ENCODE data around the gene APBA2. TPM values are rescaled to one million over a fixed set of nuclear protein-coding genes. Genes with fewer than 3 reads are reported as not detected.

The APBA2 gene
- total RNA-seq, 6 donors from 2014 or later = 3.2 to 7.9 (median 6.0) TPM

DNA sequence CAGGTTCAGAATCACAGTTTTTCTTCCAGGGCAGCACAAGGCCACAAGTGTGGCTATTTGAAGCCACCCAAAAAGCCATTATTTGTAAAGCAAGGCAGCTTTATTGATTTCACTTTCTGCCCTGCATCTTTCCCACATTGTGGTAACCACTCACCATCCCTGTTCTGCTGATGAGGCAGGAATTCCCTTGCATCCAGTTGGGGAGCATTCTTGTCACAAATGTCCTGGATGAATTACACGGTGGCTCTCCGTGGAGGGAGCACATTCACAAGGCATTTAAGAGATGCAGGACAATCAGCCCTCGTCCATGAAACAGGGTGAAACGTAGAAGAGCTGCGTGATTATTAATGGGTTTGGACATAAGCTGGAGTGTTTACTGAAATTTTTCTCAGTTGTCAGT lies 111.2 kb downstream of the APBA2 start:
- TF ChIP-seq POLR2A (IDR thresholded peaks at IDR 0.05) (no peak), EP300 (IDR thresholded peaks at IDR 0.05) (no peak), POLR2AphosphoS5 (IDR thresholded peaks at IDR 0.05) (no peak)
- TF ChIP-seq, protein P1, sequence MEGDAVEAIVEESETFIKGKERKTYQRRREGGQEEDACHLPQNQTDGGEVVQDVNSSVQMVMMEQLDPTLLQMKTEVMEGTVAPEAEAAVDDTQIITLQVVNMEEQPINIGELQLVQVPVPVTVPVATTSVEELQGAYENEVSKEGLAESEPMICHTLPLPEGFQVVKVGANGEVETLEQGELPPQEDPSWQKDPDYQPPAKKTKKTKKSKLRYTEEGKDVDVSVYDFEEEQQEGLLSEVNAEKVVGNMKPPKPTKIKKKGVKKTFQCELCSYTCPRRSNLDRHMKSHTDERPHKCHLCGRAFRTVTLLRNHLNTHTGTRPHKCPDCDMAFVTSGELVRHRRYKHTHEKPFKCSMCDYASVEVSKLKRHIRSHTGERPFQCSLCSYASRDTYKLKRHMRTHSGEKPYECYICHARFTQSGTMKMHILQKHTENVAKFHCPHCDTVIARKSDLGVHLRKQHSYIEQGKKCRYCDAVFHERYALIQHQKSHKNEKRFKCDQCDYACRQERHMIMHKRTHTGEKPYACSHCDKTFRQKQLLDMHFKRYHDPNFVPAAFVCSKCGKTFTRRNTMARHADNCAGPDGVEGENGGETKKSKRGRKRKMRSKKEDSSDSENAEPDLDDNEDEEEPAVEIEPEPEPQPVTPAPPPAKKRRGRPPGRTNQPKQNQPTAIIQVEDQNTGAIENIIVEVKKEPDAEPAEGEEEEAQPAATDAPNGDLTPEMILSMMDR (IDR thresholded peaks at IDR 0.05) = no peak
- no peak overlapping the region for H3K27ac ChIP-seq
- H3K4me3 ChIP-seq = no peak overlapping the region
- no peaks in the 10 kb centered on the region for H3K36me3 ChIP-seq
- ATAC-seq (ENCODE audit: low FRiP score in 2 of 2) = no peak
- 80 to 83% methylated on average over 5 of the region's 5 CpGs for WGBS, 2 donors
- H3K9me3 ChIP-seq = no peaks in the 10 kb centered on the region
- no peaks in the 10 kb centered on the region for H3K4me1 ChIP-seq
- no peak for DNase-seq
- H3K27me3 ChIP-seq = no peaks in the 10 kb centered on the region

DNA sequence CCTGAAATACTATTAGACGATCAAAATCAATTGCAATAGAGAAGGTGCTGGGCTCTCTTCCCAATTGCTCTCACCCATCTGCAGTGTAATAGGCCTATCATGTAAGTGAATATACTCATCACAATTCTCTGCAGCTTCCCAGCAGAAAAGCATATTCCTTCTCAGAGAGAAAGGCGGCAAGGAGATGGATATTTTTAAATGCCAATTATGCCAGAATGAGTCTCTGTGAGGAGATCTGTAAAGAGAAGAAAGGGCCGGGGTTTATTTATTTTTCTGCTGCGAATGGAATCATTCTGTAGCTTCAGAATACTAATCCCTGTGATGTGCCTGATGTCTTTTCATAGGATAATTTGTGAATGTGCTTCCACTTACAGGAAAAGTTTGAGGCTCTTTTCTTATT lies 112.0 kb downstream of the APBA2 start:
- Histone ChIP-seq H3K4me3 (no peak overlapping the region), H3K4me1 (no peaks in the 10 kb centered on the region), H3K9me3 (no peaks in the 10 kb centered on the region), H3K27me3 (no peaks in the 10 kb centered on the region), H3K36me3 (no peaks in the 10 kb centered on the region), H3K27ac (no peak overlapping the region)
- no peak for DNase-seq
- TF ChIP-seq POLR2AphosphoS5 (IDR thresholded peaks at IDR 0.05) = no peak
- ATAC-seq (ENCODE audit: low FRiP score in 2 of 2) = no peak
- 95 to 96% methylated on average over 4 of the region's 4 CpGs for WGBS, 2 donors

DNA sequence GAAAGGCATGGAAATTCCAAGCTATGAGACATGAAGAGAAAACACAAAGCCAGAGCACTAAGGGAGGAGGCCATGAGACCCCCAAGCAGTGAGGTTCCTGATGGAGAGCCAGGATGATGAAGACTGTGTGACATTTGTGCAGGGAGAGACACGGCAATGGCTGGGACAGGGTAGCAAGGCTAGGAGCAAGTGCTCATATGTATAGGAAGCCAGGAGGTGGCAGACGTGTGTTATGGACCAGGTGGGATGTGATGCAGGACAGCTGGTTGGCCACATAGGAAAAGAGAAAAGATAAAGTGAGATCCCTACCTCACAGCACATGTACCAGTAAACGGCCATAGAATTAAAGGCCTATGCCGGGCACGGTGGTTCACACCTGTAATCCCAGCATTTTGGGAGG lies 112.7 kb downstream of the APBA2 start:
- no peaks in the 10 kb centered on the region for H3K36me3 ChIP-seq
- no peaks in the 10 kb centered on the region for H3K4me1 ChIP-seq
- H3K9me3 ChIP-seq = no peaks in the 10 kb centered on the region
- DNase-seq (no peak), ATAC-seq (ENCODE audit: low FRiP score in 2 of 2) (no peak)
- no peaks in the 10 kb centered on the region for H3K27me3 ChIP-seq
- no peak overlapping the region for H3K4me3 ChIP-seq
- 86 to 95% methylated on average over 5 of the region's 5 CpGs for WGBS, 2 donors
- H3K27ac ChIP-seq = no peak overlapping the region
- TF ChIP-seq POLR2A (IDR thresholded peaks at IDR 0.05) (no peak), EP300 (IDR thresholded peaks at IDR 0.05) (no peak), POLR2AphosphoS5 (IDR thresholded peaks at IDR 0.05) (no peak)
- TF ChIP-seq, protein P1 (IDR thresholded peaks at IDR 0.05) = no peak

DNA sequence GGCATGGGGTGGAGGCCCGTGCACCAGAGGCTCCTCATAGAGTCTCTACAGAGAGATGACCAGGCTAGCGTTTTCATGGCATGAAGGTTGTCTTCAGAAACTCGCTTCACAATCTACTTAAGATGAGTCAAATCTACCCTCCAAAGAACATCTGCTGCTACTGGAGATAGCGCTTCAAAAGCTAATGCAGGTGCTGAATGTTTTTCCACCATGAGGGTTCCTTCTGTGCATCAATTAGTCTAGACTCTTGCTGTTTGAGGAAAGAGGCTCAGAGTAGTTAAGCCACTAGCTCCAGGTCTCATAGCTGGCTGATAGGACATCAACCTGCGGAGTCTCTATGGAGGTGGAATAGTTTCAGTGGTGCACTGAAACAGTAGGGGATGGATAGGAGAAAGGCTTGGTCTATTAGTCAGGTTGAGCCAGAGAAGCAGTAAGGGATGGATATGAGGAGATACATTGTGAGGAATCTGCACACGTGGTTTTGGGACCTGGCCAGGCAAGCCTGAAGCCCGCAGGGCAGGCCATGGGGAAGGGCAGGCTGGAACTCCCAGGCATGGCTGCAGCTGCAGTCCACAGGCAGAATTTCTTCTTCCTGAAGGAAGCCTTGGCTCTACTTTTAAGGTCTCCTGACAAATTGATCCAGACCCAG lies 117.5 kb downstream of the APBA2 start:
- TF ChIP-seq POLR2A (IDR thresholded peaks at IDR 0.05) (no peak), EP300 (IDR thresholded peaks at IDR 0.05) (no peak), POLR2AphosphoS5 (IDR thresholded peaks at IDR 0.05) (no peak)
- TF ChIP-seq, protein P1 (IDR thresholded peaks at IDR 0.05) = no peak
- Histone ChIP-seq H3K4me1 (no peaks in the 10 kb centered on the region), H3K27ac (no peak overlapping the region), H3K36me3 (no peaks in the 10 kb centered on the region), H3K9me3 (no peaks in the 10 kb centered on the region), H3K4me3 (no peak overlapping the region), H3K27me3 (no peaks in the 10 kb centered on the region)
- no peak for DNase-seq
- WGBS, 2 donors = 87 to 89% methylated on average over 7 of the region's 7 CpGs
- ATAC-seq (ENCODE audit: low FRiP score in 2 of 2) = no peak

DNA sequence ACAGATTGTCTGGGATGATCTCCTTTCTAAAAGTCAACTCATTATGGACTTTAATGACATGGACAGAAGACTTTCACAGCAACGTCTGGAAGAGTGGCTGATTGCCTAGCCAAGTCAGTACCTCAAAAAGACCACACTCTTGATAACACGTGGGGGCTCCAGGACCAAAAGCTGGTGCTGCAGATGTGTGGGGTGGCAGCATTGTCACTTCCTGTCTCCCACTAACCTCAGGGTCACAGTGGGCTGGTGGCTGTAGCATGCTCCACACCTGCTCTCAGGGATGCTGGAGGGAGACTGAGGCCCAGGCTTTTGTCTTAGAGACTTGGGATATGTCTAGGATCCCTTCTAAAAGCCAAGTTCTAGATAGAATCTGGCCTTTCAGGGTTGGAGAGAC lies 118.1 kb downstream of the APBA2 start:
- WGBS, 2 donors = 56 to 66% methylated on average over 2 of the region's 2 CpGs
- DNase-seq = no peak
- H3K36me3 ChIP-seq = no peaks in the 10 kb centered on the region
- H3K4me1 ChIP-seq = no peaks in the 10 kb centered on the region
- no peaks in the 10 kb centered on the region for H3K27me3 ChIP-seq
- H3K27ac ChIP-seq = no peak overlapping the region
- no peak overlapping the region for H3K4me3 ChIP-seq
- TF ChIP-seq POLR2AphosphoS5 (IDR thresholded peaks at IDR 0.05) (no peak), POLR2A (IDR thresholded peaks at IDR 0.05) (no peak), EP300 (IDR thresholded peaks at IDR 0.05) (no peak)
- TF ChIP-seq, protein P1 (IDR thresholded peaks at IDR 0.05) = no peak
- no peaks in the 10 kb centered on the region for H3K9me3 ChIP-seq
- ATAC-seq (ENCODE audit: low FRiP score in 2 of 2) = no peak

Data from upper lobe of left lung (tissue), 6 donors.